Neuronal stem cell (in vitro differentiated cells): Measurements from ENCODE around the gene ARSA.

Source experiments
- DNase-seq: peaks from one replicate; pipeline ENCODE4 v3.0.0-alpha.2; 2013; ENCODE audit warnings: low spot score
- H2AFZ ChIP-seq: one replicate; pipeline ENCODE4 v1.6.1; 2013; ENCODE audit warnings: mild to moderate bottlenecking, low read length, inconsistent platforms
- H2AK5ac ChIP-seq: 2 replicates; pipeline ENCODE4 v1.6.1; 2013; ENCODE audit warnings: low read depth, mild to moderate bottlenecking, inconsistent platforms, low read length, moderate library complexity, mixed read lengths
- H2BK120ac ChIP-seq: 2 replicates; pipeline ENCODE4 v1.6.1; 2013; ENCODE audit warnings: low read depth, mild to moderate bottlenecking, inconsistent platforms, low read length, moderate library complexity, mixed read lengths
- H2BK12ac ChIP-seq: one replicate; pipeline ENCODE4 v1.6.1; 2013; ENCODE audit warnings: low read length, inconsistent platforms
- H2BK15ac ChIP-seq: 2 replicates; pipeline ENCODE4 v1.6.1; 2013; ENCODE audit warnings: mild to moderate bottlenecking, low read length, inconsistent platforms, mixed read lengths
- H2BK5ac ChIP-seq: one replicate; pipeline ENCODE4 v1.6.1; 2013; ENCODE audit warnings: inconsistent platforms, mild to moderate bottlenecking, low read length, moderate library complexity
- H3K14ac ChIP-seq: one replicate; pipeline ENCODE4 v1.6.1; 2013; ENCODE audit warnings: low read length, inconsistent platforms
- H3K18ac ChIP-seq: 2 replicates; pipeline ENCODE4 v1.6.1; 2013; ENCODE audit warnings: low read length, inconsistent platforms
- H3K23ac ChIP-seq: 2 replicates; pipeline ENCODE4 v1.6.1; 2013; ENCODE audit warnings: low read depth, mild to moderate bottlenecking, mixed read lengths, low read length, inconsistent platforms; ENCODE audit not compliant: poor library complexity
- H3K27ac ChIP-seq: replicated peaks from 3 replicates; pipeline ENCODE4 v1.5.1; 2013; ENCODE audit warnings: low read length, inconsistent platforms
- H3K27me3 ChIP-seq, 3 experiments: 2 replicates each; pipeline ENCODE4 v1.6.1; 2013; ENCODE audit warnings: low read length in 3 of 3, mild to moderate bottlenecking in 2 of 3, inconsistent platforms in 1 of 3, low read depth in 1 of 3, mixed read lengths in 1 of 3, moderate library complexity in 1 of 3; ENCODE audit not compliant: control insufficient read depth in 3 of 3, insufficient read depth in 3 of 3
- H3K36me3 ChIP-seq, 2 donors: replicated peaks in 1 of 2; 2 replicates each; pipeline ENCODE4 v1.6.1; 2013; ENCODE audit warnings: low read length in 2 of 2; ENCODE audit not compliant: control insufficient read depth in 2 of 2, insufficient read depth in 2 of 2
- H3K4ac ChIP-seq: 2 replicates; pipeline ENCODE4 v1.6.1; 2013; ENCODE audit warnings: inconsistent platforms, mild to moderate bottlenecking, low read length, moderate library complexity
- H3K4me1 ChIP-seq, 2 donors: 1 replicate in 1 of 2; 2 replicates in 1 of 2; pipeline ENCODE4 v1.6.1; 2013; ENCODE audit warnings: low read length in 2 of 2, low read depth in 1 of 2; ENCODE audit not compliant: control insufficient read depth in 2 of 2, insufficient read depth in 1 of 2
- H3K4me2 ChIP-seq: one replicate; pipeline ENCODE4 v1.6.1; 2013; ENCODE audit warnings: mild to moderate bottlenecking, low read length, inconsistent platforms; ENCODE audit not compliant: insufficient read depth, poor library complexity, severe bottlenecking
- H3K4me3 ChIP-seq, 2 donors: 2 replicates each; pipeline ENCODE4 v1.5.1; 2013; ENCODE audit warnings: low read length in 2 of 2, mild to moderate bottlenecking in 2 of 2, inconsistent platforms in 1 of 2, moderate library complexity in 1 of 2
- H3K79me1 ChIP-seq: one replicate; pipeline ENCODE4 v1.6.1; 2013; ENCODE audit warnings: low read depth, mild to moderate bottlenecking, inconsistent platforms, low read length, moderate library complexity
- H3K9ac ChIP-seq: one replicate; pipeline ENCODE4 v1.6.1; 2013; ENCODE audit warnings: mild to moderate bottlenecking, low read depth, low read length, inconsistent platforms; ENCODE audit not compliant: poor library complexity
- H3K9me3 ChIP-seq, 2 donors: replicated peaks in 1 of 2; 2 replicates each; pipeline versions ENCODE3 to v1.6.1; 2013; ENCODE audit warnings: low read length in 2 of 2, mild to moderate bottlenecking in 2 of 2, inconsistent platforms in 1 of 2, low read depth in 1 of 2, mixed read lengths in 1 of 2, moderate library complexity in 1 of 2; ENCODE audit not compliant: control insufficient read depth in 2 of 2, insufficient read depth in 1 of 2
- H4K8ac ChIP-seq: one replicate; pipeline ENCODE4 v1.6.1; 2013; ENCODE audit warnings: low read depth, mild to moderate bottlenecking, inconsistent platforms, low read length, moderate library complexity
- H4K91ac ChIP-seq: one replicate; pipeline ENCODE4 v1.6.1; 2013; ENCODE audit warnings: low read length, low read depth, mild to moderate bottlenecking, inconsistent platforms; ENCODE audit not compliant: poor library complexity
- WGBS, 2 donors: extraction: QIAGEN DNeasy Blood & Tissue Kit; methylation state at CpG; one replicate each; pipeline ENCODE4 v1.1.7; 2013; ENCODE audit warnings: missing lambda C conversion rate in 2 of 2, mixed read lengths in 1 of 2; ENCODE audit not compliant: insufficient read length in 2 of 2, insufficient replicate concordance in 1 of 2; ENCODE audit errors: extremely low coverage in 2 of 2; 5-methylcytosine and 5-hydroxymethylcytosine counted together

ARSA gene

DNA sequence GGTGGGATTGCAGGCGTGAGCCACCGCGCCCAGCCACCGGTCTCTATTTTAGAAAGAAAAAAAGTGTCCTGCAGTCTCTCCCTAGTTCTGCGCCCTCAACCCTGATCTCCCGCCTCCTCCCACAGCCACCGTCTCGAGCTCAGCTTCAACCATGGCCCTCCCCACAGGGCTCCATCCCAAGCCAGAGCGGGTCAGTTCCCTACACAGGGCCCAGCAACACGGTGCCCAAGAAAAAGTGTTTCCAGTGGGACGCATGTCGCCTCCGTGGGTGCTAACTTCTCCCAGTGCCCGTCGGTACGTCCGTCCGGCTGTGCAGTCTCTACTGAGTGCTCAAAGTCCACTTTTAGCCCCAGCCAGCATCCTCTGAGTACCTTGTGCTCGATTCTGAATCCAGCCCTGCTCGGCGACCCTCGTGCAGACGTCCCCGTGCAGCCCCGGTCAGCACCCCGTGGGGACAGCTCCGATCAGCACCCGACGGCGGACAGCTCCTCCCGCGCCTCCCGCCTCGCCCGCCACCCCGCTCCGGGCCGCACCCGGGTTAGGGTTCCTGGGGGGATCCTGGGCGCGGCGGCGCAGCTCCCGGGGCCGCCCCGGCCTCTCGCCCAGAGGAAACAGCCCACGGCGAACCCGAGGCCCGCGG, 28.0 kb downstream of the ARSA start:
- Histone ChIP-seq H3K36me3 (peaks cover 2 to 9% of the 10 kb centered on the region in 2 donors), H3K23ac (no peak overlapping the region), H3K9me3 (no peaks in the 10 kb centered on the region), H3K9ac (no peak overlapping the region), H2BK15ac (no peak overlapping the region), H3K18ac (no peak overlapping the region), H2BK120ac (no peak overlapping the region), H3K27ac (no peak overlapping the region), H3K4me1 (peaks cover 8 to 12% of the 10 kb centered on the region in 2 donors), H4K91ac (no peak overlapping the region), H4K8ac (no peak overlapping the region), H2BK12ac (no peak overlapping the region), H3K4me2 (peak overlapping the region; percentile 54), H3K4ac (no peak overlapping the region), H3K27me3 (peaks cover 0 to 17% (median 0%) of the 10 kb centered on the region in 3 experiments), H3K79me1 (peaks cover 2% of the 10 kb centered on the region), H2AFZ (peak overlapping the region; percentile 86), H3K14ac (no peak overlapping the region), H2BK5ac (no peak overlapping the region), H3K4me3 (peak overlapping the region; percentile 27 to 46), H2AK5ac (no peak overlapping the region)
- peak; percentile 67 for DNase-seq
- no CpG with 5 or more reads among the region's 52 CpGs for WGBS, 2 donors

GRCh38 chr22:50597097-50597496, 30.9 kb downstream of the ARSA start:
- peaks cover 0 to 13% (median 0%) of the 10 kb centered on the region in 3 experiments for H3K27me3 ChIP-seq
- WGBS, 2 donors, result no CpG with 5 or more reads among the region's 5 CpGs

GRCh38 chr22:50595189-50595588, 32.8 kb downstream of the ARSA start:
- no peak overlapping the region for H3K4ac ChIP-seq
- no peak overlapping the region for H3K9ac ChIP-seq
- H3K27me3 ChIP-seq, result peaks cover 0 to 4% (median 0%) of the 10 kb centered on the region in 3 experiments
- no peak overlapping the region for H3K23ac ChIP-seq
- no peak overlapping the region for H4K8ac ChIP-seq
- H2BK5ac ChIP-seq, result no peak overlapping the region
- no peak overlapping the region for H4K91ac ChIP-seq
- H3K27ac ChIP-seq, result no peak overlapping the region
- H2AK5ac ChIP-seq, result no peak overlapping the region
- no peak overlapping the region for H2BK120ac ChIP-seq
- H2BK15ac ChIP-seq, result no peak overlapping the region
- no peak overlapping the region for H3K4me3 ChIP-seq
- no peak overlapping the region for H3K4me2 ChIP-seq
- no peak overlapping the region for H2AFZ ChIP-seq
- H3K79me1 ChIP-seq, result no peaks in the 10 kb centered on the region
- WGBS, 2 donors, result no CpG with 5 or more reads among the region's 3 CpGs
- no peak for DNase-seq
- H3K36me3 ChIP-seq, result peaks cover 2 to 4% of the 10 kb centered on the region in 2 donors
- no peaks in the 10 kb centered on the region for H3K9me3 ChIP-seq
- no peak overlapping the region for H3K18ac ChIP-seq
- H3K14ac ChIP-seq, result no peak overlapping the region
- H3K4me1 ChIP-seq, result peaks cover 0 to 3% of the 10 kb centered on the region in 2 donors
- H2BK12ac ChIP-seq, result no peak overlapping the region

More at GRCh38 chr22:50597097-50597496, 30.9 kb downstream of the ARSA start:
- Histone ChIP-seq H3K79me1 (peaks cover 2% of the 10 kb centered on the region), H2BK120ac (no peak overlapping the region), H2BK5ac (no peak overlapping the region), H2BK15ac (no peak overlapping the region), H4K8ac (no peak overlapping the region), H3K27ac (no peak overlapping the region), H3K4me3 (no peak overlapping the region), H3K36me3 (peaks cover 2 to 4% of the 10 kb centered on the region in 2 donors), H3K9me3 (no peaks in the 10 kb centered on the region), H4K91ac (no peak overlapping the region), H3K9ac (no peak overlapping the region), H3K4me2 (no peak overlapping the region), H3K23ac (no peak overlapping the region), H3K4ac (no peak overlapping the region), H2AK5ac (no peak overlapping the region), H2AFZ (no peak overlapping the region), H3K4me1 (peaks cover 6 to 12% of the 10 kb centered on the region in 2 donors), H3K18ac (no peak overlapping the region), H2BK12ac (no peak overlapping the region), H3K14ac (no peak overlapping the region)
- DNase-seq, result no peak

- no peaks in the 10 kb centered on the region for H3K36me3 ChIP-seq
- no peak overlapping the region for H2BK120ac ChIP-seq
- H3K14ac ChIP-seq, result no peak overlapping the region
- no peak overlapping the region for H2AFZ ChIP-seq
- no peaks in the 10 kb centered on the region for H3K79me1 ChIP-seq
- H3K9ac ChIP-seq, result no peak overlapping the region
- no peak overlapping the region for H2BK15ac ChIP-seq
- H4K91ac ChIP-seq, result no peak overlapping the region
- H2BK12ac ChIP-seq, result no peak overlapping the region
- H2BK5ac ChIP-seq, result no peak overlapping the region
- no peak overlapping the region for H3K4me3 ChIP-seq
- H3K23ac ChIP-seq, result no peak overlapping the region
- no peak overlapping the region for H3K18ac ChIP-seq
- H2AK5ac ChIP-seq, result no peak overlapping the region
- H3K27me3 ChIP-seq, result no peaks in the 10 kb centered on the region
- no peak overlapping the region for H3K4ac ChIP-seq
- DNase-seq, result no peak
- no peaks in the 10 kb centered on the region for H3K9me3 ChIP-seq
- peaks cover 2 to 5% of the 10 kb centered on the region in 2 donors for H3K4me1 ChIP-seq
- H4K8ac ChIP-seq, result no peak overlapping the region
- H3K27ac ChIP-seq, result no peak overlapping the region
- no peak overlapping the region for H3K4me2 ChIP-seq
- WGBS, 2 donors, result no CpG with 5 or more reads among the region's 5 CpGs
Observed at GRCh38 chr22:50587407-50587806, 40.5 kb downstream of the ARSA start.
